Astrocyte (in vitro differentiated cells and primary cell): ENCODE results near the gene TOMM6.
"Not testable (repeated sequence)": the region's sequence is repeated elsewhere in the genome, so short reads cannot be mapped to it uniquely, and the experiment has no call there.

ENCODE experiments used
- EZH2 ChIP-seq: IDR thresholded peaks from 2 replicates; pipeline ENCODE4 v1.6.1; 2012; ENCODE audit warnings: mild to moderate bottlenecking, low read length, inconsistent platforms; ENCODE audit not compliant: insufficient read depth
- TF ChIP-seq, protein P1 (sequence below): IDR thresholded peaks from 2 replicates; pipeline ENCODE4 v1.5.1; 2011; ENCODE audit warnings: low read depth, mild to moderate bottlenecking, inconsistent platforms, low read length, moderate library complexity; ENCODE audit not compliant: insufficient read depth

DNA sequence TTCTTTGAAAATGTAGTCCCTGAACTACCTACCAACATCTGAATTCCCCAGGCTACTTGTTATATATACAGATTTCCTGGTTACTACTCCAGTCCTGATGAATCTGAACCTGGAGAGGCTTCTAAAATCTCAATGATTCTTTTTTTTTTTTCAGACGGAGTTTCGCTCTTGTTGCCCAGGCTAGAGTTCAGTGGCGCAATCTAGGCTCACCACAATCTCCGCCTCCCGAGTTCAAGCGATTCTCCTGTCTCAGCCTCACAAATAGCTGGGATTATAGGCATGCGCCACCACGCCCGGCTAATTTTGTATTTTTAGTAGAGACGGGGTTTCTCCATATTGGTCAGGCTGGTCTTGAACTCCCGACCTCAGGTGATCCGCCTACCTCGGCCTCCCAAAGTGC is 24.5 kb downstream of the TOMM6 start:
- TF ChIP-seq, protein P1, sequence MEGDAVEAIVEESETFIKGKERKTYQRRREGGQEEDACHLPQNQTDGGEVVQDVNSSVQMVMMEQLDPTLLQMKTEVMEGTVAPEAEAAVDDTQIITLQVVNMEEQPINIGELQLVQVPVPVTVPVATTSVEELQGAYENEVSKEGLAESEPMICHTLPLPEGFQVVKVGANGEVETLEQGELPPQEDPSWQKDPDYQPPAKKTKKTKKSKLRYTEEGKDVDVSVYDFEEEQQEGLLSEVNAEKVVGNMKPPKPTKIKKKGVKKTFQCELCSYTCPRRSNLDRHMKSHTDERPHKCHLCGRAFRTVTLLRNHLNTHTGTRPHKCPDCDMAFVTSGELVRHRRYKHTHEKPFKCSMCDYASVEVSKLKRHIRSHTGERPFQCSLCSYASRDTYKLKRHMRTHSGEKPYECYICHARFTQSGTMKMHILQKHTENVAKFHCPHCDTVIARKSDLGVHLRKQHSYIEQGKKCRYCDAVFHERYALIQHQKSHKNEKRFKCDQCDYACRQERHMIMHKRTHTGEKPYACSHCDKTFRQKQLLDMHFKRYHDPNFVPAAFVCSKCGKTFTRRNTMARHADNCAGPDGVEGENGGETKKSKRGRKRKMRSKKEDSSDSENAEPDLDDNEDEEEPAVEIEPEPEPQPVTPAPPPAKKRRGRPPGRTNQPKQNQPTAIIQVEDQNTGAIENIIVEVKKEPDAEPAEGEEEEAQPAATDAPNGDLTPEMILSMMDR, result not testable (repeated sequence)
- TF ChIP-seq EZH2, result not testable (repeated sequence)
